Measurements from ENCODE around the gene CGNL1.

CGNL1 gene

GRCh38 chr15:57385923-57386390 is 9.7 kb downstream of the CGNL1 start:
- DNase-seq (ENCODE audit: low spot score): no peak

GRCh38 chr15:57386976-57387375 is 10.7 kb downstream of the CGNL1 start:
- DNase-seq (ENCODE audit: low spot score): no peak

- DNase-seq (ENCODE audit: low spot score): no peak
Measured at GRCh38 chr15:57387564-57388076, 11.3 kb downstream of the CGNL1 start.

DNA sequence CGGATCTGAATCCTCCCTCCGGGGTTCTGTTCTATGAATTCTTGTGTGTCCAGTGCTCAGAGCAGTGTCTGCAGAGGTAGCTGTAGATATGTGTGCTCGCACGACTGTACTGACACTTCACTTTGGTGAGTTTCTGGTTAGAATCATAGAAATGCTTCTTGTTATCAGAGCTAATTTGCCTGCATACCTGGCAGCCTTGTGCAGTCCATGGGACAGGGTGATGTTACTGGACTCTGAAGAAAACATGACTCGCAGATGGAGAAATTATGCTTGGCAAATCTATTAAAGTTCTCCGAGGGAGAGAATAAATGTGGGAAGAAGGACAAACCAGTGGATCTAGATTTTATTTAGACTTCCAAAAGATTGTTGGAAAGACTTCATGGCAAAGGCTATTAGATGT is 12.2 kb downstream of the CGNL1 start:
- DNase-seq (ENCODE audit: low spot score): no peak

- no peak for DNase-seq (ENCODE audit: low spot score)
Measured at GRCh38 chr15:57389991-57390390, 13.7 kb downstream of the CGNL1 start.

DNA sequence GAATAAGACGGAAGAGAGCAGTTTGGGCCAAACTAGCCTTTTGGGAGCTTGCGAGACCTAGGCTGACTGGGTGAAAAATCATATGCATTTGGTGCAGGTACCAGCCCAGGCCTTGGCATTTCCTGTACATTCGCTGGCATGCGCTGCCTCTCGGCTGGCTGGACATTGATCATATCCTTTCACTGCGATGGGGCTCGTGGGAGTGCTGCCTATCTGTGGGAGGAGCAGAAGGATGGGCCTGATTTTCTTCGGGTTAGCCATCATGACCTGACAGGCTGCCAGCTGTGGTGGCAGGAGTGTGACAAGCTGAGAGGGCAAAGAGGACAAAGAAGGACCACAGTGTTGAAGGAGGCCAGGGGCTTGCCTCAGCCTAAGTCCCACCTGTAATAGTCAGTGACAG is 14.3 kb downstream of the CGNL1 start:
- no peak for DNase-seq (ENCODE audit: low spot score)

DNA sequence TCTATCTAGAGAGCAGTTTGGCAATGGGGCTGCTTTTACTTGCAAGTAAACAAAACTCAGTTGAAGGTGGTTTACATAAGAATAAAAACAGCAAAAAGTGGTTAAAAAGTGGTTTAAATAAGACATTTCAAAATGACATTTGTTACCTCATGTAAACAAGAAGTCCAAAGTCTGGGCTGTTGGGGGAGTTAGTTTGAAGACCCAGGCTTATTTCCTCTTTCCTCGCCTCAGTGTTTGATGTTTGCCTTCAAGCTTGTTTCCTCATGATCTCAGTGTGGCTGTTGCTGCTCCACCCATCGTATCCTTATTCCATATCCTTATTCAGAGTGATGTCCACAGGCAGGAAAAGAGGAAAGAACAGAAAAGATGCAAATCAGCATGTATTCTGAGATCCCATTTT is 15.2 kb downstream of the CGNL1 start:
- no peak for DNase-seq (ENCODE audit: low spot score)

- no peak for DNase-seq (ENCODE audit: low spot score)
Measured at GRCh38 chr15:57393061-57393460, 16.8 kb downstream of the CGNL1 start.

DNA sequence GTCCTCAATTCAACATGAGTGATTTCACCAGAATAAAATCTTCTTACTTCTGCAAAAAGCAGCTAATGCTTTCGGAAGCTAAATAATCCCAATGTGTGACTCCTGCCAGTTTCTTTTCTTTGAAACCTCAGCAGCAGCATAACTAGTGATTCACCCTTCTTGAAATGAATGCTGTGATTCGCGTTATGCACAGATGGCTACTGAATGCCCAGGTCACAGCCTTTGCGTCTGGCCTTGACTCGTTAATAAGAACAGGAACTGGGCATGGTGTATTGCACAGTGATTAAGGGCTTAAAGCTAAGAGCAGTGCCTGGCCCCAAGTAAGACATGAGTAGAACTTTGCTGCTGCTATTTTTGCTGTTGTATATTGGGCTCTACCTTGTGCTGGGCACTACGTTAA is 19.0 kb downstream of the CGNL1 start:
- no peak for DNase-seq (ENCODE audit: low spot score)

GRCh38 chr15:57398336-57398735 is 22.0 kb downstream of the CGNL1 start:
- DNase-seq (ENCODE audit: low spot score): no peak

- DNase-seq (ENCODE audit: low spot score): no peak
Measured at GRCh38 chr15:57401546-57401945, 25.2 kb downstream of the CGNL1 start.

DNA sequence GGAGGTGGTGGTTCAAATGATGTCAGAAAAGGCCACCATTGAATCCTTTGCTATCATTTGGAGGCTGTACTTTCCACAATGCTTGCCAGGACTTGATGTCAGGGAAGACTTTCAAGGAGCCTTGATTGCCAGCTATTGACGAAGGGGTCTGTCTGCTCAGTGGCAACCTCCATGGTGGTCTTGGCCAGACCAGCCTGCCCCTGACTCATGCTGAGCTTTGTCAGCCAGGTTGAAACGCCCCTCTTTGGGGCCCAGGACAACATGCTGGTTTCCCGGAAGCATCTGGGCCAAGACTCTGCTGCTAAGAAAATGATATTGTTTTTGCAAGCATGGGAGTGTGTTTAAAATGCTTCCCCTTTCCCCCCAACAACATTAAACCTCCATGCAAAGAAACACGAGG is 26.7 kb downstream of the CGNL1 start:
- no peak for DNase-seq (ENCODE audit: low spot score)

DNA sequence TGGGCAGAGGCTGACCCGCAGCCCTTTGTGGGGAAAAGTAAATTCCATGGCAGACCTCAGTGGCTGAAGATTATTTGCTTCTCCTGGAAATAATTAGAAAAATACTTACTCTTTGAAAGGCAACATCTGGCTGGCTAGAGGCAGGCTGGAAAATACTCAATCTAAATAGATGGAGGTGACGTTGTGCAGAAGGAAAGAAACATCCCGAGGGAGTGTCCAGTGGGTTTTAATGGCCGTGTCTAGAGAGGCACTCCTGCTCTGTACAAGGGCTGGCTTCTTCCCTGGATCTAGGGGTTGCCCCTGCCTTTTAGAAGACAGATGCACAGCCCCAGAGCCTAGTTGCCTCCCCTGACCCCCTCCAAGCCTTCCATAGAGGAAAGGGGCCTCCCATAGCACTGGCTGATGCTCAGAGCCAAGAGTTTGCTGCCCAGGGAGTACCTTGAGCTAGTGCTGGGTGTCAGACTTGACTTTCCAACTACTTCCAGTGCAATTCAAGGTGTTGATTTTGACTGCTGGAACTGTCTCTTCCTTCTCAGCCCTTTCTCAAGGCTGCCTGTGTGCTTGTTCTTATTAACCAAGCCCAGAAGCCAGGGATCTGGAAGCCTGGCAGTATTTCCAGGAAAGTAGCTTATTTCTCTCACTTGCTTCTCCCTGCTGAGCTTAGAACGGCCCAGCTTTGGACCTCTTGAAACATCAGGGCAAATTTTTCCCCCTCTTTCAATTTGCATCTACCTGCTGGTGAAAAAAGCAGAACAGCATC is 27.4 kb downstream of the CGNL1 start:
- DNase-seq (ENCODE audit: low spot score): no peak

DNA sequence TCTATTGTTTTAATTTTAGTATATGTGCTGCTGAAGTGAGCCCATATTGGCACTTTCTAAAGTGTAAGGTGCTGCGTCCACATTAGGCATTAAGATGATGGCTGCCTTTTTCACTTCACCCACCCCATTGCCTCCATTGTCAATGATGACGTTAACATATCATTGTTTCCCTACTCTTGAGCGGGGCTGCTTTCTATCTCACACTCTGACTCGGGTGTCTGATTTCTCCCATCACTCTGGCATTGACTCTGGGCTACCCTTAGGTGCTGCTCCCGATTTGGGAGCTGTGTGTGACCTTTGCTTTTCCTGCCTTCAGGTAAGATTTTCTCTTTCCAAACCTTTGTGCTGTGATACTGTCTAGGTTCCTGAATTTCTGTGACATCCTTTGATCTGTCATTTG is 28.8 kb downstream of the CGNL1 start:
- DNase-seq (ENCODE audit: low spot score): no peak

DNA sequence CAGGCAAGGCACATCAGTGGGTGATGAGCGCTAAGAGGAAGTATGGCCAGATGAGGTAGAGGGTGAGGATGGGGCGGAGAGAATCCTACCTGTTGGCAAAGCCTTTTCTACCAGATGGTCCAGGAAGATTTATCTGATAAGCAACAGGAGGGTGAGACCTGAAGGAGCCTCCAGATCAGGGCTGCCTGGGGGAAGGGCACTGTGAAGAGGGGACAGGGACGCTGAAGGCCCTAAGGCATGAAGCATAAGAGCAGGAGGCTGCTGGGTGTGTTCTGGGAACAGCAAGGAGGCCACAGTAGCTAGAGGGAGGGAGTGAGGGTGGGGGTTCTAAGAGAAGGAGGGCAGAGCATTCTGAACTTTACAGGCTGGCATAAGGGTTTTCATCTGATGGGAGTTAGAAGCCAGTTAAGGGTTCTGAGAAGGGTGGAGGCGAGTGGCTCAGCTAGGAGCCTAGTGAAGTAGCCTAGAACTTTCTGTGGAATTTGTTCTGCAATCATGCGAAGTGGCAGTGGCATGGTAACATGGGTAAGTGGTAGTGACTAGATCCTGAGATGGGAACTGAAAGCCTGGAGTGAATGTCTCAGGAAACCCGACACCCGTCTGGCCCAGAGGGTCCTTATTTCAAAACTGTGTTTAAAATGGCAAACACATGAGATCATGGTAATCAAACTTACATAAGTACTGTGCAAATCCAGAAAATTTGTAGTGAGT is 29.9 kb downstream of the CGNL1 start:
- no peak for DNase-seq (ENCODE audit: low spot score)

- no peak for DNase-seq (ENCODE audit: low spot score)
Measured at GRCh38 chr15:57410373-57410772, 34.1 kb downstream of the CGNL1 start.

- DNase-seq (ENCODE audit: low spot score): no peak
Measured at GRCh38 chr15:57411945-57412768, 35.9 kb downstream of the CGNL1 start.

- no peak for DNase-seq (ENCODE audit: low spot score)
Measured at GRCh38 chr15:57415602-57416001, 39.3 kb downstream of the CGNL1 start.

DNA sequence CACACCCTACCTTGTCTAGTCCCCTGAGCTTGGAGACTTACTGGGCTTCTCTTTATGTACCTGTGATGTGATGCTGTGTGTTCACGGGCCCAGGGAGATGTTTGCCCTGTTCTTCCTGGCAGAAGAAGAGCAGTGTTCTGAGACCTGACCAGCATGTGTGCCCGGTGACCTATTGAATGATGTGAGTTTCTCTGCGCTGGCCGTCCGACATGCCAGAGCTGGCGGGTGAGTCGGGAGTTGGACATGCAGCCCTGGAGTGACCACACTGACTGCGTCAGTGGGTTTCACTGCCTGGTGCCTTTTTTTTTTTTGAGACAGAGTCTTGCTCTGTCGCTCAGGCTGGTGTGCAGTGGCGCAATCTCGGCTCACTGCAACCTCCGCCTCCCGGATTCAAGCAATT is 42.3 kb downstream of the CGNL1 start:
- DNase-seq (ENCODE audit: low spot score): no peak

DNA sequence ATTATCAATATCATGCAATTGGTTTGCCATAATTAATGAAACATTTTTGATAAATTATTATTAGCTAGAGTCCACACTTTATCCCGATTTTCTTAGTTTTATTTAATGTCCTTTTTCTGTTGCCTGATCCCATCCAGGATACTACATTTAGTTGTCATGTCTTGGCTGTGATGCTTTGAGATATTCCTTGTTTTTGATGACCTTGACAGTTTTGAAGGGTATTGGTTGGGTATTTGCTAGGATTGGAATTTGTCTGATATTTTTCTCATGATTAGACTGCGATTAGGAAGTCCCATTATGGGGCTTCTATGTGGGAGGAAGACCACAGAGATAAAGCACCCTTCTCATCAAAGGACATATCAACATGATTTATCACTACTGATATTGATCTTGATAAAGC is 43.0 kb downstream of the CGNL1 start:
- DNase-seq (ENCODE audit: low spot score): no peak

DNA sequence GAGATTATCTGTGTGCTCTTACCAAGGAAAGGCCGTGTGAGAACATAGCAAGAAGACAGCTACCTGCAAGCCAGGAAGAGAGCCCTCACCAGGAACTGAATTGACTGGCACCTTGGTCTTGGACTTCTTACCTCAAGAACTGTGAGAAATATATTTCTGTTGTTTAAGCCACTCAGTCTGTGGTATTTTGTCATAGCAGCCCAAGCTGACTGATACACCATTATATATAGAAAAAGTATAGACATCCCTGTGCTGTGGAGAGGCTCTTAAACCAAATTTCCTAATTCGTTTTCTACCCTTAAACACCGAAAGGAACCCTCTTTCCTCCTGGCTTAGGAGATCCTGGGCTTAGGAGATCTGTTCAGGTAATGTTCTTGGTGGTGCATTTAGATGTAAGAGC is 44.8 kb downstream of the CGNL1 start:
- DNase-seq (ENCODE audit: low spot score): no peak

GRCh38 chr15:57421551-57421950 is 45.2 kb downstream of the CGNL1 start:
- no peak for DNase-seq (ENCODE audit: low spot score)

Measured in left forelimb (tissue), 1 donor.